ENCODE data around the gene PARD6G.

DNA sequence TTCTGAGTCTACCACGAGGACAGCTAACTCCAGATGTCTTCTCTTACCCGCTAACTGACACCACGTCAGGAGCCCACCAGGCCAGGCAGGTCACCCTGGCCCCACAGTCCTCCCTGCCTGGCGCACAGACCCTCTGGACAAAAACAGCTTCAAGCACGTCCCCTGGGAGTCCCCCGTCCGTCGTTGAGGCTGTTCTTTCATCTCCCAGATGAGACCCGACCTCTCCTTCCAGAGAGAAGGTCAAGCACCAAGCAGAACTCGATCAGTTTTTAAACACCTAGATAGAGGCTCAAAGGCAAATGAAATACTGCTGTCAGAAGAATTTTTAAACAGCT is 57.8 kb downstream of the PARD6G start:
- TF ChIP-seq CTCF (conservative IDR thresholded peaks at IDR 0.05) = no peak
- TF ChIP-seq EZH2 (IDR thresholded peaks at IDR 0.05; ENCODE audit: low read depth) = no peak
